PFSK-1 (cell line): ENCODE measurements around the gene ATP8B1.

Experiments
- FOXP2 ChIP-seq: optimal IDR thresholded peaks from 2 replicates; pipeline ENCODE3; 2011; ENCODE audit warnings: borderline replicate concordance, control low read depth, inconsistent platforms; ENCODE audit not compliant: insufficient read depth; ENCODE audit errors: extremely low read length, extremely low read depth
- POLR2AphosphoS5 ChIP-seq: IDR thresholded peaks from 2 replicates; pipeline ENCODE4 v1.6.1; 2012; ENCODE audit warnings: low read depth, mild to moderate bottlenecking, control low read depth, low read length, moderate library complexity
- SIN3A ChIP-seq: IDR thresholded peaks from 2 replicates; pipeline ENCODE4 v1.6.1; 2012; ENCODE audit warnings: mild to moderate bottlenecking, low read length, moderate library complexity, borderline replicate concordance; ENCODE audit not compliant: insufficient read depth
- TAF1 ChIP-seq: IDR thresholded peaks from 2 replicates; pipeline ENCODE4 v1.6.1; 2012; ENCODE audit warnings: low read length, control low read depth, borderline replicate concordance; ENCODE audit not compliant: insufficient read depth
- TF ChIP-seq, protein P1 (sequence below), 2 experiments: IDR thresholded peaks; 2 replicates each; pipeline versions ENCODE4 v1.6.1 to v1.8.0; 2011 to 2012; ENCODE audit warnings: low read depth in 2 of 2, low read length in 2 of 2, control low read depth in 1 of 2, inconsistent platforms in 1 of 2, mild to moderate bottlenecking in 1 of 2, moderate library complexity in 1 of 2; ENCODE audit not compliant: insufficient read depth in 1 of 2

Gene ATP8B1

GRCh38 chr18:57814555-57814954 is 11.4 kb upstream of the ATP8B1 start:
- TF ChIP-seq SIN3A: no peak
- TF ChIP-seq, protein P1, sequence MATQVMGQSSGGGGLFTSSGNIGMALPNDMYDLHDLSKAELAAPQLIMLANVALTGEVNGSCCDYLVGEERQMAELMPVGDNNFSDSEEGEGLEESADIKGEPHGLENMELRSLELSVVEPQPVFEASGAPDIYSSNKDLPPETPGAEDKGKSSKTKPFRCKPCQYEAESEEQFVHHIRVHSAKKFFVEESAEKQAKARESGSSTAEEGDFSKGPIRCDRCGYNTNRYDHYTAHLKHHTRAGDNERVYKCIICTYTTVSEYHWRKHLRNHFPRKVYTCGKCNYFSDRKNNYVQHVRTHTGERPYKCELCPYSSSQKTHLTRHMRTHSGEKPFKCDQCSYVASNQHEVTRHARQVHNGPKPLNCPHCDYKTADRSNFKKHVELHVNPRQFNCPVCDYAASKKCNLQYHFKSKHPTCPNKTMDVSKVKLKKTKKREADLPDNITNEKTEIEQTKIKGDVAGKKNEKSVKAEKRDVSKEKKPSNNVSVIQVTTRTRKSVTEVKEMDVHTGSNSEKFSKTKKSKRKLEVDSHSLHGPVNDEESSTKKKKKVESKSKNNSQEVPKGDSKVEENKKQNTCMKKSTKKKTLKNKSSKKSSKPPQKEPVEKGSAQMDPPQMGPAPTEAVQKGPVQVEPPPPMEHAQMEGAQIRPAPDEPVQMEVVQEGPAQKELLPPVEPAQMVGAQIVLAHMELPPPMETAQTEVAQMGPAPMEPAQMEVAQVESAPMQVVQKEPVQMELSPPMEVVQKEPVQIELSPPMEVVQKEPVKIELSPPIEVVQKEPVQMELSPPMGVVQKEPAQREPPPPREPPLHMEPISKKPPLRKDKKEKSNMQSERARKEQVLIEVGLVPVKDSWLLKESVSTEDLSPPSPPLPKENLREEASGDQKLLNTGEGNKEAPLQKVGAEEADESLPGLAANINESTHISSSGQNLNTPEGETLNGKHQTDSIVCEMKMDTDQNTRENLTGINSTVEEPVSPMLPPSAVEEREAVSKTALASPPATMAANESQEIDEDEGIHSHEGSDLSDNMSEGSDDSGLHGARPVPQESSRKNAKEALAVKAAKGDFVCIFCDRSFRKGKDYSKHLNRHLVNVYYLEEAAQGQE (IDR thresholded peaks at IDR 0.05; ENCODE audit: insufficient read depth in 1 of 2, low read depth in 2 of 2, low read length in 2 of 2): no peak
- no peak for TF ChIP-seq FOXP2
- TF ChIP-seq POLR2AphosphoS5: no peak
- TF ChIP-seq TAF1: no peak

DNA sequence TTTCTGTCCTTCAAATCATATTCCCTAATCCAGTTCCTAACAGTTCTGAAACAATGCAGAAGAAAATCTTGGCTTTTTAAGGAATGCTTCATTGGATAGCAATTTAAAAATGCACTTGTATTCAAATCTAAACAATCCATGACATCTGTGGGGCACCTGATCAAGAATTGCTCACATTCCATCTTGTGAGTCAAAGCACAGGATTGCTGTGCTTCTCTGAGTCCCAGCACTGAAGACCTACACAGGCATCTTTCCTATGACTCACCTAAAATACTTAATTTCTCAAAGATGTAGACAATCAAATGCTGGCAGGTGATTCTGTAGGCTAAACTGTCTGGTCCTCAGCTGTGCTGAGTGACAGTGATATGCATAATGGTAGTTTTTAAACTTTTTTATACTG is 10.1 kb upstream of the ATP8B1 start:
- TF ChIP-seq, protein P1 (IDR thresholded peaks at IDR 0.05; ENCODE audit: insufficient read depth in 1 of 2, low read depth in 2 of 2, low read length in 2 of 2): no peak
- TF ChIP-seq POLR2AphosphoS5: no peak
- no peak for TF ChIP-seq SIN3A
- TF ChIP-seq FOXP2: no peak
- TF ChIP-seq TAF1: no peak

DNA sequence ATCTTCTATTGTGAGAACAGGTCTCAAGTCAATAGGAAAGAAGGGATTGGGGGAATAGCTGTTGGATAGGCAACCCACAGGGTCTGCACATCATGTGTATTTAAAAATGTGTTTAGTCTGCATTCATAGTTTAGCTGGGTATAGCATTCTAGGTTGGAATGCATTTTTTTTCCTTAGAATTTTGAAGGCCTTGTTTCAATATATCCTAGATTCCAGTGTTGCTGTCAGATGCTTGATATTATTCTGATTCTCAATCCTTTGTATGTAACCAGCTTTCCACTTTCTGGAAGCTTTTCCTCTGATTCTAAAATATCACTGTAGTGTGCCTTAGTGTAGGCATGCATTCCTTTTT is 9.0 kb upstream of the ATP8B1 start:
- TF ChIP-seq TAF1 (no peak), FOXP2 (no peak), POLR2AphosphoS5 (no peak), SIN3A (no peak)
- TF ChIP-seq, protein P1 (IDR thresholded peaks at IDR 0.05; ENCODE audit: insufficient read depth in 1 of 2, low read depth in 2 of 2, low read length in 2 of 2): no peak

DNA sequence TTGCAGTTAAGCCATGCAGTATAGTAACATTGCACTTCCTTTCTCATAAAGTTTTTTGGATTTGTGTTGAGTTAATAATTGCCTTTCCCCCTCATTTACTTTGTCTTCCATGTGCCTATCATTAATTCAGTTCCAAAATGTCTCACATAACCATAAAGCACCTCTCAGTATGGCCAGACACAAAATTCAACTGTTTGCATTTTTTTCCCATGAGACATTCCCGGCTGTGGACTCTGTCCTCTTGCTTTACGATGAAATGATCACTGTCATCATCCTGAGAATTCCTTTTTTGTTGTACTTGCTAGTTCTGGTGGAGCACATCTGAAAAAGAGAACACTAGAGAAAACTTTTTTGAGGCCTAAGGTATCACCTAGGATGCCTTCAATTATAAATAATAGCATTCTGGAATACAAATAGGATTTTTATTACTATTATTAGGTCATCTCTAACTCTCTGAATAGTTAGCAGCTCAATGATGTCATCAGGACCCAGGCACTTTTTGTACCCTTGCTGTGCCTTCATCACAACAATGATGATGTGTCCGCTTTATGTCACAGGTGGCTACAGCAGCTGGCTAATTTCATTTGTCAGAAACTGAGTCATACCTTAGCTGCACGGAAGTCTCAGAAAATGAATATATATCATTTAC is 8.5 kb upstream of the ATP8B1 start:
- TF ChIP-seq TAF1 (no peak), POLR2AphosphoS5 (no peak), SIN3A (no peak), FOXP2 (no peak)
- TF ChIP-seq, protein P1 (IDR thresholded peaks at IDR 0.05; ENCODE audit: insufficient read depth in 1 of 2, low read depth in 2 of 2, low read length in 2 of 2): no peak

GRCh38 chr18:57809190-57809589 is 6.1 kb upstream of the ATP8B1 start:
- TF ChIP-seq TAF1: no peak
- TF ChIP-seq POLR2AphosphoS5: no peak
- no peak for TF ChIP-seq SIN3A
- TF ChIP-seq, protein P1 (IDR thresholded peaks at IDR 0.05; ENCODE audit: insufficient read depth in 1 of 2, low read depth in 2 of 2, low read length in 2 of 2): no peak
- TF ChIP-seq FOXP2: no peak
